Right lobe of liver (tissue), 6 donors: ENCODE measurements around the gene KIAA1143. TPM values are rescaled to one million over a fixed set of nuclear protein-coding genes. Genes with fewer than 3 reads are reported as not detected.

Source experiments
- ATAC-seq, 4 donors: fragments of 200-7000 bp; cut with Tn5 transposase; one replicate each; pipeline ENCODE4 v1.9.1; 2020; ENCODE audit warnings: mild to moderate bottlenecking in 4 of 4, moderate library complexity in 4 of 4
- DNase-seq, 3 donors: peaks; one replicate each; pipeline ENCODE4 v3.0.0-alpha.2; 2020
- H3K27ac ChIP-seq, 3 donors: fragments of 200-600 bp; one replicate each; pipeline ENCODE4 v1.8.0; 2022
- H3K27me3 ChIP-seq, 2 donors: fragments of 200-600 bp; one replicate each; pipeline ENCODE4 v1.8.0; 2022
- H3K36me3 ChIP-seq, 4 donors: fragments of 200-600 bp; sonication (generic) in 1 of 4; one replicate each; pipeline versions ENCODE4 v1.5.1 to v1.8.0; 2017 to 2022; ENCODE audit warnings: control low read depth in 1 of 4
- H3K4me1 ChIP-seq, 4 donors: fragments of 200-600 bp; sonication (generic) in 1 of 4; one replicate each; pipeline versions ENCODE4 v1.5.1 to v1.8.0; 2017 to 2022; ENCODE audit warnings: control low read depth in 1 of 4
- H3K4me3 ChIP-seq, 3 donors: fragments of 200-600 bp; one replicate each; pipeline ENCODE4 v1.8.0; 2022
- H3K9me3 ChIP-seq, 4 donors: fragments of 200-600 bp; sonication (generic) in 1 of 4; one replicate each; pipeline versions ENCODE4 v1.5.1 to v1.8.0; 2017 to 2022; ENCODE audit warnings: control low read depth in 1 of 4
- CTCF ChIP-seq, 4 donors: fragments of 200-600 bp in 3 of 4; fragments of 450-650 bp in 1 of 4; IDR thresholded peaks; one replicate each; pipeline versions ENCODE4 v1.5.1 to v1.8.0; 2016 to 2022; ENCODE audit warnings: antibody characterized with exemption in 4 of 4, mild to moderate bottlenecking in 2 of 4
- POLR2A ChIP-seq: fragments of 450-650 bp; IDR thresholded peaks from one replicate; pipeline ENCODE4 v1.6.1; 2017; ENCODE audit warnings: antibody characterized with exemption, mild to moderate bottlenecking
- WGBS: methylation state at CpG from one replicate; pipeline ENCODE4 v1.1.6; 2018; ENCODE audit warnings: low coverage, low lambda C conversion rate; ENCODE audit not compliant: insufficient coverage; ENCODE audit errors: missing lambda C conversion rate; 5-methylcytosine and 5-hydroxymethylcytosine counted together
- intact Hi-C, 2 donors: fragments of 100-400 bp; cut with DNase I; formaldehyde crosslinking; loops; one replicate each; pipeline versions ENCODE4 v1.11.2 to v1.14.1; 2022
- total RNA-seq, 6 experiments: library from RNA; depleted of rRNA in 2 of 6; stranded (reverse); fragments of >200 nt in 2 of 6; fragmentation: NEBNext Ultra II Directional in 3 of 6; extraction: Animal tissue kit (Norgen Biotek cat#: 25700) in 3 of 6; gene quantifications; one replicate each; pipeline versions ENCODE4 v1.1.0 to v1.2.4, GENCODE V29; 2016 to 2023
- donor health status: DM: no; HTN: yes; CAD: no.
- donor health status: DM: no; HTN: no; CAD: no.
- donor health status: DM: no; HTN: no; CAD: no.
- donor health status: DM: no; HTN: yes; CAD: no.
- donor health status: DM: no; HTN: yes; CAD: no.

The KIAA1143 gene
- total RNA-seq, 6 experiments from 2014 or later: 7.2 to 11.6 (median 8.5) TPM

- no peak overlapping the region for H3K27ac ChIP-seq
- no peaks in the 10 kb centered on the region for H3K36me3 ChIP-seq
- TF ChIP-seq CTCF (IDR thresholded peaks at IDR 0.05) (no peak), POLR2A (no peak)
- no peak for ATAC-seq
- H3K27me3 ChIP-seq: no peaks in the 10 kb centered on the region
- H3K4me1 ChIP-seq: no peaks in the 10 kb centered on the region
- no peak for DNase-seq
- H3K4me3 ChIP-seq: no peak overlapping the region
- no peaks in the 10 kb centered on the region for H3K9me3 ChIP-seq
- 95% methylated on average over 4 of the region's 4 CpGs for WGBS
- intact Hi-C loops: no loop called here
Observed at GRCh38 chr3:44795197-44795596, 33.8 kb upstream of the KIAA1143 start.

- ATAC-seq (no peak), DNase-seq (no peak)
- Histone ChIP-seq H3K4me1 (no peaks in the 10 kb centered on the region), H3K36me3 (no peaks in the 10 kb centered on the region), H3K27me3 (no peaks in the 10 kb centered on the region), H3K9me3 (no peaks in the 10 kb centered on the region), H3K27ac (no peak overlapping the region), H3K4me3 (no peak overlapping the region)
- intact Hi-C loops: no loop called here
- TF ChIP-seq CTCF (IDR thresholded peaks at IDR 0.05) (no peak), POLR2A (no peak)
- WGBS: 81% methylated on average over 4 of the region's 4 CpGs
Observed at GRCh38 chr3:44782891-44783290, 21.5 kb upstream of the KIAA1143 start.

- 91% methylated on average over 1 of the region's 1 CpG for WGBS
- no peaks in the 10 kb centered on the region for H3K36me3 ChIP-seq
- intact Hi-C loops: no loop called here
Observed at GRCh38 chr3:44772099-44772442, 10.7 kb upstream of the KIAA1143 start.

GRCh38 chr3:44771424-44772098 is 10.1 kb upstream of the KIAA1143 start:
- H3K27me3 ChIP-seq: no peaks in the 10 kb centered on the region
- H3K4me1 ChIP-seq: no peaks in the 10 kb centered on the region
- intact Hi-C loops: no loop called here
- TF ChIP-seq CTCF (IDR thresholded peaks at IDR 0.05) (no peak), POLR2A (no peak)
- ATAC-seq (no peak), DNase-seq (no peak)
- no peaks in the 10 kb centered on the region for H3K36me3 ChIP-seq
- no peak overlapping the region for H3K4me3 ChIP-seq
- peaks cover 0 to 12% (median 0%) of the 10 kb centered on the region in 4 donors for H3K9me3 ChIP-seq
- no peak overlapping the region for H3K27ac ChIP-seq
- WGBS: 100% methylated on average over 1 of the region's 1 CpG

More at GRCh38 chr3:44772099-44772442, 10.7 kb upstream of the KIAA1143 start:
- Histone ChIP-seq H3K27ac (no peak overlapping the region), H3K9me3 (peaks cover 0 to 12% (median 0%) of the 10 kb centered on the region in 4 donors), H3K4me3 (no peak overlapping the region), H3K27me3 (no peaks in the 10 kb centered on the region), H3K4me1 (no peaks in the 10 kb centered on the region)
- DNase-seq (no peak), ATAC-seq (no peak)
- TF ChIP-seq CTCF (IDR thresholded peaks at IDR 0.05) (no peak), POLR2A (no peak)

- no peak overlapping the region for H3K27ac ChIP-seq
- H3K4me3 ChIP-seq: no peak overlapping the region
- intact Hi-C loops: no loop called here
- no peak for ATAC-seq
- no peak for TF ChIP-seq POLR2A
- no peak for TF ChIP-seq CTCF (IDR thresholded peaks at IDR 0.05)
- no peaks in the 10 kb centered on the region for H3K36me3 ChIP-seq
- no peak for DNase-seq
- peaks cover 0 to under 1% (median 0%) of the 10 kb centered on the region in 4 donors for H3K9me3 ChIP-seq
- H3K4me1 ChIP-seq: peaks cover 0 to 5% (median 2%) of the 10 kb centered on the region in 4 donors
- H3K27me3 ChIP-seq: no peaks in the 10 kb centered on the region
Observed at GRCh38 chr3:44764248-44764647, 2.8 kb upstream of the KIAA1143 start.
